ENCODE results near the gene DGKD. TPM values are rescaled to one million over a fixed set of nuclear protein-coding genes. Genes with fewer than 3 reads are reported as not detected.

The DGKD gene
- total RNA-seq, 2 experiments from 2014 or later: 63.2 to 76.0 TPM

- no peaks in the 10 kb centered on the region for H3K27me3 Mint-ChIP-seq
- peaks cover 32% of the 10 kb centered on the region for H3K9me3 Mint-ChIP-seq
- no peak for DNase-seq
- H3K4me3 Mint-ChIP-seq: no peak overlapping the region
- no peak overlapping the region for H3K27ac Mint-ChIP-seq
- peaks cover 15% of the 10 kb centered on the region for H3K4me1 Mint-ChIP-seq
- peaks cover 61% of the 10 kb centered on the region for H3K36me3 Mint-ChIP-seq
Measured at GRCh38 chr2:233503481-233503880, 149.2 kb downstream of the DGKD start.

GRCh38 chr2:233503947-233504637 lies 149.8 kb downstream of the DGKD start:
- Mint-ChIP-seq H3K4me3 (no peak overlapping the region), H3K27ac (peak overlapping the region; percentile 22), H3K36me3 (peaks cover 60% of the 10 kb centered on the region), H3K27me3 (no peaks in the 10 kb centered on the region), H3K9me3 (peaks cover 32% of the 10 kb centered on the region), H3K4me1 (peaks cover 15% of the 10 kb centered on the region)
- DNase-seq: no peak

GRCh38 chr2:233513953-233514655 lies 159.8 kb downstream of the DGKD start:
- H3K27me3 Mint-ChIP-seq: no peaks in the 10 kb centered on the region
- H3K9me3 Mint-ChIP-seq: no peaks in the 10 kb centered on the region
- no peak overlapping the region for H3K27ac Mint-ChIP-seq
- H3K4me1 Mint-ChIP-seq: no peaks in the 10 kb centered on the region
- peaks cover 6% of the 10 kb centered on the region for H3K36me3 Mint-ChIP-seq
- no peak for DNase-seq
- no peak overlapping the region for H3K4me3 Mint-ChIP-seq

GRCh38 chr2:233519787-233520611 lies 165.7 kb downstream of the DGKD start:
- DNase-seq: no peak
- peak overlapping the region; percentile 46 for H3K27ac Mint-ChIP-seq

More at GRCh38 chr2:233519787-233520611, 165.7 kb downstream of the DGKD start:
- no peaks in the 10 kb centered on the region for H3K9me3 Mint-ChIP-seq
- H3K4me3 Mint-ChIP-seq: no peak overlapping the region
- H3K4me1 Mint-ChIP-seq: peaks cover 2% of the 10 kb centered on the region
- H3K36me3 Mint-ChIP-seq: peaks cover 15% of the 10 kb centered on the region
- no peaks in the 10 kb centered on the region for H3K27me3 Mint-ChIP-seq

Other genes with a start within 250 kb of the DGKD start
- gene ATG16L1, start 102.8 kb upstream of the DGKD start, total RNA-seq: 10 to 100 TPM; 23.4 to 26.1 TPM
- gene SAG, start 46.7 kb upstream of the DGKD start, total RNA-seq: under 1 TPM in 1 of 2 experiments, not detected in 1; 0.31 TPM
- gene USP40, start 212.3 kb downstream of the DGKD start, total RNA-seq: 10 to 100 TPM; 16.0 to 17.7 TPM